OCI-LY1 (cell line): ENCODE results near the gene ALG1.
A peak's percentile ranks its signal among the peaks of the same experiment; 100 is the strongest.

Source experiments
- H2AFZ ChIP-seq: fragments of 200-600 bp; sonication (generic), shearing (Covaris generic); 2 replicates; pipeline ENCODE4 v1.6.0; 2014; ENCODE audit warnings: antibody characterized with exemption, mild to moderate bottlenecking, low read length
- H3F3A ChIP-seq: fragments of 200-600 bp; sonication (generic), shearing (Covaris generic); 2 replicates; pipeline ENCODE4 v1.6.0; 2014; ENCODE audit warnings: mild to moderate bottlenecking, antibody characterized with exemption, low read length, moderate library complexity; ENCODE audit not compliant: insufficient read depth
- H3K27ac ChIP-seq: fragments of 200-600 bp; sonication (generic); 2 replicates; pipeline ENCODE4 v1.5.1; 2014; ENCODE audit warnings: low read length, mixed run types, mild to moderate bottlenecking, low read depth; ENCODE audit not compliant: poor library complexity, severe bottlenecking
- H3K27me3 ChIP-seq: fragments of 200-600 bp; sonication (generic); 2 replicates; pipeline ENCODE4 v1.6.0; 2014; ENCODE audit warnings: antibody characterized with exemption, mild to moderate bottlenecking, low read length, moderate library complexity; ENCODE audit not compliant: insufficient read depth
- H3K36me3 ChIP-seq: fragments of 200-600 bp; sonication (generic); 2 replicates; pipeline ENCODE4 v1.6.1; 2014; ENCODE audit warnings: mild to moderate bottlenecking, antibody characterized with exemption, low read length, moderate library complexity, mixed read lengths; ENCODE audit not compliant: insufficient read depth
- H3K4me1 ChIP-seq: fragments of 200-600 bp; sonication (generic); 2 replicates; pipeline ENCODE4 v1.5.1; 2014; ENCODE audit warnings: mild to moderate bottlenecking, low read length, moderate library complexity; ENCODE audit not compliant: insufficient read depth, severe bottlenecking
- H3K4me2 ChIP-seq: fragments of 200-600 bp; sonication (generic), shearing (Covaris generic); 2 replicates; pipeline ENCODE4 v1.6.1; 2014; ENCODE audit warnings: low read length
- H3K4me3 ChIP-seq: fragments of 200-600 bp; sonication (generic); 2 replicates; pipeline ENCODE4 v1.5.1; 2014; ENCODE audit warnings: low read length, low read depth, mild to moderate bottlenecking, mixed read lengths; ENCODE audit not compliant: poor library complexity, severe bottlenecking
- H3K79me2 ChIP-seq: fragments of 200-600 bp; shearing (Covaris generic); 2 replicates; pipeline ENCODE4 v1.6.1; 2016; ENCODE audit warnings: mixed run types, low read length, mixed read lengths; ENCODE audit not compliant: insufficient read depth
- H3K9ac ChIP-seq: fragments of 200-600 bp; sonication (generic), shearing (Covaris generic); 2 replicates; pipeline ENCODE4 v1.6.1; 2014; ENCODE audit warnings: mild to moderate bottlenecking, low read length, mixed read lengths
- H3K9me2 ChIP-seq: fragments of 200-600 bp; sonication (generic), shearing (Covaris generic); 2 replicates; pipeline ENCODE4 v1.6.1; 2014; ENCODE audit warnings: low read depth, mild to moderate bottlenecking, low read length, mixed read lengths
- H3K9me3 ChIP-seq: fragments of 200-600 bp; shearing (Covaris generic); 2 replicates; pipeline ENCODE4 v1.6.1; 2014; ENCODE audit warnings: low read length, mixed read lengths
- H4K20me1 ChIP-seq: fragments of 200-600 bp; sonication (generic), shearing (Covaris generic); 2 replicates; pipeline ENCODE4 v1.6.0; 2016; ENCODE audit warnings: mild to moderate bottlenecking, low read length; ENCODE audit not compliant: insufficient read depth
- EZH2 ChIP-seq: fragments of 200-600 bp; sonication (generic), shearing (Covaris generic); IDR thresholded peaks from 2 replicates; pipeline ENCODE4 v1.8.0; 2017; ENCODE audit warnings: borderline replicate concordance, mixed run types, mild to moderate bottlenecking, antibody characterized with exemption, low read length, moderate library complexity, mixed read lengths
- TF ChIP-seq, protein P1 (sequence below): fragments of 200-600 bp; sonication (generic), shearing (Covaris generic); IDR thresholded peaks from 2 replicates; pipeline ENCODE4 v1.5.1; 2017; ENCODE audit warnings: mild to moderate bottlenecking, antibody characterized with exemption, low read length, moderate library complexity, mixed read lengths

ALG1 gene

DNA sequence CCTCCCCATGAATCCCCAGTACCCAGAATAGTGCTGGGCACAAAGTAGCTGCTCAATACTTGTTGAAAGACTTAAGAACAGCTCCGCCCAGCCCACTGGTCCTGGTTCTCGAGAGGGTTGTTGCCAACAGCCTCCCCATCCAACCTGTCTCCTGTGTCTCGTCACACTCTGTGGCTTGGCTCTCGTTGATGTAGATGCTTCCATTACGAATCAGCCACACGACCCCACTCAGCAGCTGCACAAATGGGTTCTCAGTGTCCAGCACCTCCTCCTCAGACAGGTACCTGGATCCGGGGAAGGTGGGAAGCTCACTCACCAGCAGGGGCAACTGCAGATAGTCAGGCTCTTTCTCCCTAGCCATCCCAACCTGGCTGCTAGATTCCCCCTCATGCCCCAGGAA lies 40.0 kb upstream of the ALG1 start:
- H3K27ac ChIP-seq: no peak overlapping the region
- no peaks in the 10 kb centered on the region for H4K20me1 ChIP-seq
- H3K4me3 ChIP-seq: no peak overlapping the region
- H3K79me2 ChIP-seq: no peaks in the 10 kb centered on the region
- no peak overlapping the region for H2AFZ ChIP-seq
- no peaks in the 10 kb centered on the region for H3K9me3 ChIP-seq
- H3K9ac ChIP-seq: no peak overlapping the region
- no peaks in the 10 kb centered on the region for H3K36me3 ChIP-seq
- H3F3A ChIP-seq: no peaks in the 10 kb centered on the region
- peaks cover 23% of the 10 kb centered on the region for H3K4me1 ChIP-seq
- no peak overlapping the region for H3K4me2 ChIP-seq
- TF ChIP-seq, protein P1, sequence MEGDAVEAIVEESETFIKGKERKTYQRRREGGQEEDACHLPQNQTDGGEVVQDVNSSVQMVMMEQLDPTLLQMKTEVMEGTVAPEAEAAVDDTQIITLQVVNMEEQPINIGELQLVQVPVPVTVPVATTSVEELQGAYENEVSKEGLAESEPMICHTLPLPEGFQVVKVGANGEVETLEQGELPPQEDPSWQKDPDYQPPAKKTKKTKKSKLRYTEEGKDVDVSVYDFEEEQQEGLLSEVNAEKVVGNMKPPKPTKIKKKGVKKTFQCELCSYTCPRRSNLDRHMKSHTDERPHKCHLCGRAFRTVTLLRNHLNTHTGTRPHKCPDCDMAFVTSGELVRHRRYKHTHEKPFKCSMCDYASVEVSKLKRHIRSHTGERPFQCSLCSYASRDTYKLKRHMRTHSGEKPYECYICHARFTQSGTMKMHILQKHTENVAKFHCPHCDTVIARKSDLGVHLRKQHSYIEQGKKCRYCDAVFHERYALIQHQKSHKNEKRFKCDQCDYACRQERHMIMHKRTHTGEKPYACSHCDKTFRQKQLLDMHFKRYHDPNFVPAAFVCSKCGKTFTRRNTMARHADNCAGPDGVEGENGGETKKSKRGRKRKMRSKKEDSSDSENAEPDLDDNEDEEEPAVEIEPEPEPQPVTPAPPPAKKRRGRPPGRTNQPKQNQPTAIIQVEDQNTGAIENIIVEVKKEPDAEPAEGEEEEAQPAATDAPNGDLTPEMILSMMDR: no peak
- no peak for TF ChIP-seq EZH2
- H3K27me3 ChIP-seq: no peaks in the 10 kb centered on the region
- no peaks in the 10 kb centered on the region for H3K9me2 ChIP-seq

DNA sequence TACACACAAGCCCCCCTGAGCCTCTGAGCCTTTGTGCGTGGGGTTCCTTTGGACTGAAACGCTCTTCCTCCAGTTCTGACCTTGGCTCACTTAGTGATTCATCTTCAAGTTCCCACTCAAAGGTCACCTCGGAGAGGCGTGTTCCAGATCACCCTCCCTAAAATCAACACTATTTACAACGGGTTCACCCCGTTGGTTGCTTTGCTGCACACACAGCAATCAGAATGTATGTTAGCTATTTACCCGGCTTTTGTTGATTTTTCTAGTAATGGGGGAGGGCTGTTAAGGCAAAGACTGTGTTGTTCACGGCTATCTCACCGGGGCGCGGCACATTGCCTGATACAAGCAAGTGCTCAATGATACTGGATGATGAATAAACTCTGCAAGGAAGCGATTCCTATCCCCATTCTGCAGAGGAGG lies 38.9 kb upstream of the ALG1 start:
- H3K9me2 ChIP-seq: no peaks in the 10 kb centered on the region
- H3K36me3 ChIP-seq: no peaks in the 10 kb centered on the region
- H3F3A ChIP-seq: no peaks in the 10 kb centered on the region
- H3K9ac ChIP-seq: peak overlapping the region; percentile 66; the same call in 1 of the 2 replicates
- no peak overlapping the region for H2AFZ ChIP-seq
- H3K9me3 ChIP-seq: no peaks in the 10 kb centered on the region
- peak overlapping the region; percentile 80 for H3K4me2 ChIP-seq
- peaks cover 26% of the 10 kb centered on the region for H3K4me1 ChIP-seq
- H3K79me2 ChIP-seq: no peaks in the 10 kb centered on the region
- no peaks in the 10 kb centered on the region for H4K20me1 ChIP-seq
- H3K4me3 ChIP-seq: peak overlapping the region; percentile 88
- no peak overlapping the region for H3K27ac ChIP-seq
- TF ChIP-seq, protein P1: no peak
- TF ChIP-seq EZH2: no peak
- no peaks in the 10 kb centered on the region for H3K27me3 ChIP-seq

DNA sequence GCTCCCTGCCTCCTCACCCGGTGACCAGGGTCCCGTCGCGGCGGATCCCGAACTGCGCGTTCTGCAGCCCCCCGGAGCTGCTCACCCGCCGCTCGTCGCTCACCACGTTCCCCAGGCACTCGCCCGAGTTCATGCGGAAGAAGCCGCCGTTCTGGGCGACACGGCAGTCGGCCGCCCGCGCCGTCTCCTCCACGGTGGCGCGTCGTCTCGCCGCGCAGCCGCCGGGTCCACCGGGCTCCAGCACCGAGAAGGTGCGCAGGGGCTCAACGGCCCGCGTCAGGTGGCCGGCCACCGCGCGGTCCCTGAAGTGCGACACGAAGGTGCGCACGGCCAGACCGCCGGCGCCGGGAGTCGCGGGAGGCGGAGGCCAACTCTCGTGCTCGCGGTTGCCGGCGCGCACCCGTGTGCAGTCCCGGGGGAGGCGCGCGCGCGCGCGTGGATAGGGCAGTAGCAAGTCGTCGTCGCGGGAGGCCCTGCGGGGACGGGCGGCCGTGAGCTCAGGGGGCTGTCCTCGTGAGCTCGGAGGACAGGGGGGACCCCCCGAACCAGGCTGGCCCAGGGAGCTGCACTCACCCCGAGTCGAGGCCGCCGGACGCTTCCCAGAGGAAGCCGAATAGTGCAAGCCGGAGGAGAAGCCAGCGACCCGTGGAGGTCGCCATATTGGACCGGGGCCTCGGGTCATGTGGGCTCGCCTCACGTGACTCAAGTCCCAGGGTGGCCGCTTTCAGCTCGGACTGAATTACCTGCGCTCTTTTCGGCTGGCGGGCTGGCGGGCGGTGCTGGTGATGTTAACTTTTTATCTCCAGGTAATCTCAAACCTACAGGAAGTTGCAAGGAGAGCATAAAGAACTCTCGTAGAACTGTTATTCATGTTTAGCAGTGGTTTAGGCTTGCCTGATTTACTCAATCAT lies 38.1 kb upstream of the ALG1 start, which contains the start of gene NAGPA:
TSS of gene NAGPA (minus strand) at position 680 of the 911 bp plus-strand sequence. CDS start at position 659, 21 bp downstream.
- H3K9ac ChIP-seq: peak within 1 kb of the TSS; percentile 66
- H3K4me2 ChIP-seq: peak within 1 kb of the TSS; percentile 80
- no peak for TF ChIP-seq EZH2
- TF ChIP-seq, protein P1: no peak
- H3K27me3 ChIP-seq: no peaks in the 10 kb centered on the region
- H3K36me3 ChIP-seq: no peaks in the 10 kb centered on the region
- H3K27ac ChIP-seq: no peak within 1 kb of the TSS
- no peaks in the 10 kb centered on the region for H3K79me2 ChIP-seq
- peak within 1 kb of the TSS; percentile 88 for H2AFZ ChIP-seq
- H3K4me1 ChIP-seq: peaks cover 26% of the 10 kb centered on the region
- no peaks in the 10 kb centered on the region for H4K20me1 ChIP-seq
- peak within 1 kb of the TSS; percentile 88 for H3K4me3 ChIP-seq
- H3F3A ChIP-seq: no peaks in the 10 kb centered on the region
- H3K9me2 ChIP-seq: no peaks in the 10 kb centered on the region
- no peaks in the 10 kb centered on the region for H3K9me3 ChIP-seq
